NCI-H510A (cell line): ENCODE data around the gene TMEM267.
"Not testable (repeated sequence)": the region's sequence is repeated elsewhere in the genome, so short reads cannot be mapped to it uniquely, and the experiment has no call there.

Experiments
- DNase-seq: peaks from one replicate; lab custom pipeline; 2025; lab: John Stamatoyannopoulos, UW

Gene TMEM267, protein sequence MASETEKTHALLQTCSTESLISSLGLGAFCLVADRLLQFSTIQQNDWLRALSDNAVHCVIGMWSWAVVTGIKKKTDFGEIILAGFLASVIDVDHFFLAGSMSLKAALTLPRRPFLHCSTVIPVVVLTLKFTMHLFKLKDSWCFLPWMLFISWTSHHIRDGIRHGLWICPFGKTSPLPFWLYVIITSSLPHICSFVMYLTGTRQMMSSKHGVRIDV

GRCh38 chr5:43483298-43484105 lies at the start of gene TMEM267:
Gene TMEM267 (minus strand): TSS chr5:43483865. CDS start chr5:43453969, 29,896 bp downstream.
- peak; percentile 93 for DNase-seq

DNA sequence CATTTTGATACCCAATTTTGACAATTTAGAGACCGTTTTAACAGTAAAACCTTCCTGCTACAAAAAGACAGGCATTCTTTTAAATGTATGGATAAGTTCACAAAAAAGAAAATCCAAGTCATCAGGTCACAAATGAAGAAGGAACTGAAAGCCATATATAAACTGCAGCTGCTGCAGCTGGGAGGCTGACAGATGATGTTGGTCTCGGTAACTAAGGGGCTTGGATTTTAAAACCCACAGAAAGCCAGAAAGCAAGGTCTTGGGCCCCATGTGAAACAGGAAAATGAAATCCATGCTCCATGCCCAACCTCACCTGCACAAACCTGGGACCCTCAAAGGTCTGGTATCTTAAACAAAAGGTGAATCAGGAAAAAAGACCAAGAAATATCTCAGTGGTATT lies 47.0 kb upstream of the TMEM267 start:
- DNase-seq, result no peak

DNA sequence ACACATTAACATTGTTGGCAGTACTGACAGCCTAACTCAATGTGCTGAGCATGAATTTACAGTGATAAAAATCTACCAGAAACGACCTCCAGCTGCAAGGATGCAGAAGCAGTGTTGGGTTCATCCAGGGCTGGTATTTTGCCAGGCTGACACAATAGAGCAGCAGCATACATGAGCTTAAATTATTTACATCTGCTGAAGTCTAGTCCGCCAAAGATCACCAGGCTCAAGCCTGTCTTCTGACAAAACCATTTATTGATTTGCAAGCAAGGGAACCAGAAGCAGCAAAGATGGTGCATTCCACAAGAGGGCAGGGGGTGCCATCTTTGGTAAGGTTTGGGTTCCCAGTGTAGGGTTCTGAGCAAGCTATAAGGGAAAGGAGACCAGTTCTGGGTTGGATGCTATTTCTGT lies 40.0 kb upstream of the TMEM267 start:
- DNase-seq, result no peak

DNA sequence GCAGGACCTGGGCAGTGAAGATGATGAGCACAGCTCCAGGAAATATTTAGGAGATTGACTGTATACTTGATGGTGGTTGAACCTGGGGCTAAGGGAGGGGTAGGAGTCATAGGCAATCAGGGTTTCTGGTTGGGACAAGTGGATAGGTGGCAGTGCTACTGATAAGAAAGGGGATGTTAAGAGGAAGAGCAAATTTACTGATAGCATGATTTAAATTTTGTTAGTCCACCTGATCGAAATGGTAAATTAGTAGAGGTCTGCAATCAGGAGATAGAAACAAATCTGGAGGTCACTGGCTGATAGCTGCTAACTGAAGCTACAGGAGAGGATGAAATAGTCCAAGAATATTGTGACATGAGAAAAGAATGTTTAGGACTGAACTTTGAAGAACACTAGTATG lies 37.0 kb upstream of the TMEM267 start:
- DNase-seq, result no peak

- DNase-seq, result no peak
Measured at GRCh38 chr5:43515678-43516048, 32.0 kb upstream of the TMEM267 start.

DNA sequence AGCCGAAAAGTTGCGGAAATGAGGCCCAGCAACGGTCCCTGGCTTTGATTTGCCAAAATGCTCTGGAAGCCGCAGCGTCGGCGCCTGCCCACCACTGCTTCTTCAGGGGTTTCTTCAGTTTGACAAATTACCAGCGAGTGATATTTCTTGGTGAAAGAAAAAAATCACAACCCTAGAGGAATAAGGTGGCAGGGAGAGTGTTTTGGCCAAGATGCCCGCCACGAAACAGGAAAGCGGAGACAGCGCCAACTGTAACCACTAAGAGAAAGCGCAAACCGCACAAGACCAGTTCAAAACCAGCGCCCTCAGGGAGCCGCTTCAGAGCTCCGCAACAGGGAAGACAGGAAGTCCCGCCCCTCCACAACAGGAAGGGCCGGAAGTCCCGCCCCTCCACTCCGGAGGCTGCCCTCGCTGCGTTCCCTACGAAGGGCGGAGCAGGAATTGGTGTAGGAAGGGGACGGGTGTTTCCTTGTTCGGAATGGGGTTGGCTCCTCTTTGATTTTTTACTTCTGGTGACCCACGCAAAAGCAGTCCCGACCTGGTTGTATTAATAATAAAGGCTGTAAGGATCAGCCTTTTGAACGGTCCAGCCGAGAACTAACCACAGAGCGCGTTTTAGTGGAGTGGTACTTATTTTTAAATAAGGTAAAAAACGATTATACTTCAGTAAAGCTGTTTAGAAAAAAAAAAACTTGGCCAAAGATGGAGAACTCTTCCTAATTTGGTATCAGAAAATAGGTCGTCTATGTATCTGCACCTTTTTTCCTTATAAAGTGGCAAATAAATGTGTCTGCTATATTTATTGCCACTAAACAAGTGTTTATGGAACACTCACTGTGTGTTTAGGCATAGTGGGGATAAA lies 31.4 kb upstream of the TMEM267 start, which contains the start of gene C5orf34:
Gene C5orf34, minus strand, starts transcription at position 333 of the 862 bp plus-strand sequence. CDS start 5,809 bp downstream, outside the sequence.
- peak; percentile 96 for DNase-seq

DNA sequence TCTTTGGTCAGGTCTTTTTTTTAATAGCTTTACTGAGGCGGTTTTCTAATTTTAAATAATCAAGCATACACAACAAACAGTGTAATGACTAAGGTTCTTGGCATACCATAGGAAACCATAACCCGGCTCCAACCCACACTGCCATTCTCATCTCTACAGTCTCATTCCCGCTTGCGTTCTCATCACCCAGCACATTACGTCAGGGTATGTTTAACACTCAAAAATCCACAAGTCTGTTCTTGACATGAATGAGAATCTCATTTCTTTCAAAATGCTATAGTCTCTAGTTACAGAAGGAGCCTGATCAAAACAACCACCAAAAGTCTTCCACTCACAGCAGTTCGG lies 30.8 kb upstream of the TMEM267 start:
- DNase-seq, result no peak

- DNase-seq, result no peak
Measured at GRCh38 chr5:43514025-43514424, 30.4 kb upstream of the TMEM267 start.

DNA sequence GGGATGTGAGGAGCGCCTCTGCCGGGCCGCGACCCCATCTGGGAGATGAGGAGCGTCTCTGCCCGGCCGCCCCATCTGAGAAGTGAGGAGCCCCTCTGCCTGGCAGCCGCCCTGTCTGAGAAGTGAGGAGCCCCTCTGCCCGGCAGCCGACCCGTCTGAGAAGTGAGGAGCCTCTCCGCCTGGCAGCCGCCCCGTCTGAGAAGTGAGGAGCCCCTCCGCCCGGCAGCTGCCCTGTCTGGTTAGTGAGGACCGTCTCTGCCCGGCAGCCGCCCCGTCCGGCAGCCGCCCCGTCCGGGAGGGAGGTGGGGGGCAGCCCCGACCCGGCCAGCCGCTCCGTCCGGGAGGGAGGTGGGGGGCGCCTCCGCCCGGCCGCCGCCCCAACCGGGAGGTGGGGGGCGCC lies 27.4 kb upstream of the TMEM267 start:
- DNase-seq, result not testable (repeated sequence)

DNA sequence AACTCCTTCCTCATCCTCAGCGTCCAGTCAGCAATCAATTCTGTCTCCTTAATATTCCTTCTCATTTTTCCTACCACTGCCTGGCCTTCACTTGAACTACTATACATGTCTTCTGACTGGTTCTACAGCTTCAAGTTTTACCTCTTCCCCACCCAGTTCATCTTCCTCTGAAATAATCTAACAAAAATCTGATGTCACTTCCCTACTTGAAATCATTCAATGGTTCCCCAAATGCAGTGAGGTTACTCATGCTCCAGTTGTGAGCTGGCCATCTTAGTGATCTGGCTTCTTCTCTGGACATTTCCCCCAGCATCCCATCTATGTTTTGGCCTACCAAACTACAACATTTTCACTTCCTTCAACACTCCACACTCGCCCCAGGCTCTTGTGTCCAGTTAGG lies 14.9 kb upstream of the TMEM267 start:
- no peak for DNase-seq

GRCh38 chr5:43497311-43498104 lies 13.8 kb upstream of the TMEM267 start:
- DNase-seq, result no peak

GRCh38 chr5:43491326-43491725 lies 7.7 kb upstream of the TMEM267 start:
- DNase-seq, result no peak

GRCh38 chr5:43486353-43486752 lies 2.7 kb upstream of the TMEM267 start:
- DNase-seq, result no peak

GRCh38 chr5:43485406-43485805 lies 1.7 kb upstream of the TMEM267 start:
- DNase-seq, result no peak

DNA sequence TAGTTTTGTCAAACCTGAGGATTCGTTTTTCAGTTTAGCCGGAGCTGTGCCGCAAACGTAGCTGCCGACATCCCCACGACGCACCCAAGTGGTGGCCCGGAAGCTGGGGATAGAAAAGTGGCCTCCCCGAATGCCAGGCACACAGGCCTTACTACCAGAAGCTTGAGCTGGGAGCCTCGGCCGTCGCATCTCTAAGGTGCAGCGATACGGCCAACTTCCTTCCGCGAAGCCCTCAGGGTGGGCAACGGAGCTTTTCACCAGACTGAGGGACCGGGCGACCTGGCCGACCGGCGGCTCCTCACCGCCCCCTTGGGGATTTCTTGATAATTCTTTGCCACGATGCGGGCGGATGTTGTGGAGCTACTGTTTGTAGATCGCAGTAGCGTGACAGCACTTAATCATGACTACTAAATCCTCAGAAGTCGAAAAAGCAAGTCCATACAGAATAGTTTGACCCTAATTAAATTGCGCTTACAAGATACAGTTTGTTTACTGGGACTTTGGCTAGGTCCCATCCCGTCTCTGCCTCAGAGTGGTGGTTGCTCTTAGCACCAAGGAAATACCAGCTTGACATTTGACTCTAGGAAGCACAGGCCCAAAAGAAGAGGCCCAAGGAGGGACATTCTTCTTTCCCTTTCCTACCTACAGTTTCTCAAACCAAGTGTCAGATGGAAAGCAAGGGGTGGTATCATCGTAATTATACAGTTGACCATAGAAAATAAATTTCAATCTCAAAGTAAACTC lies 613 bp upstream of the TMEM267 start:
- DNase-seq, result peak; percentile 84

DNA sequence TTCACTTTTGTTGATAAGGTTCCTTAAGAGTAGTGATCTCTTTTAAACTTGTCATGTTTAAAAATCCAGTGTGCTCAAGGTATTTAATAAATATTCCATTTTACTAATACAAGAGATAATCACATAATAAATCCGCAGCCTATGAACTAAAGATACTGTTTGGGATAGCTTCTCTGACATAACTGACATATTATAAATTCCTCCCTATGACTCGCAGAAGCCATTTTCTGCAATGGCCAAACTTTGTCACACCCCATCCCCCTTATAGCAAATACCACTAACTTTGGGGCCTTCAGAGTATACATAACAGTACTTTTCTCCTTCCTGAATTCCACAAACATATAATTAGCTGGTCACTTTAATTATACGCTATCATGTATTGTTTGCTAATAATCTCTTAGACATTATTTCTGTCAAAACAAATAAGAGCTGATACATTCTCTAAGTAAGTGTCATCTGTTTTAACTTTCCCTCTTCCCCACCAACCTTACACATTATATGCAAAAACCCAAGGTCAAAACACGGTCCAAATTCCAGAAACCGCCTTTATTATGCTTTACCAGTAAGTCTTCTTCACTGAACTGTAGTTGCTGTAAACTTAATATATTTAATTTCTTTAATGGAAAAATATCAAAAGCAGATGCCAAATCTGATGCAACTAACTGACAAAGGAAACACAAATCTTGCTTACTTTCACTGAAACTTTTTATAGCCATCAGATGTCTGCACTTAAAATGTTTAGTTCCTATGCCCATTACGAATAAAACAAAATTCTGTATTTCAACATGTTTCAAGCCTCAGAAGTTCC lies 971 bp downstream of the TMEM267 start:
- DNase-seq, result no peak

DNA sequence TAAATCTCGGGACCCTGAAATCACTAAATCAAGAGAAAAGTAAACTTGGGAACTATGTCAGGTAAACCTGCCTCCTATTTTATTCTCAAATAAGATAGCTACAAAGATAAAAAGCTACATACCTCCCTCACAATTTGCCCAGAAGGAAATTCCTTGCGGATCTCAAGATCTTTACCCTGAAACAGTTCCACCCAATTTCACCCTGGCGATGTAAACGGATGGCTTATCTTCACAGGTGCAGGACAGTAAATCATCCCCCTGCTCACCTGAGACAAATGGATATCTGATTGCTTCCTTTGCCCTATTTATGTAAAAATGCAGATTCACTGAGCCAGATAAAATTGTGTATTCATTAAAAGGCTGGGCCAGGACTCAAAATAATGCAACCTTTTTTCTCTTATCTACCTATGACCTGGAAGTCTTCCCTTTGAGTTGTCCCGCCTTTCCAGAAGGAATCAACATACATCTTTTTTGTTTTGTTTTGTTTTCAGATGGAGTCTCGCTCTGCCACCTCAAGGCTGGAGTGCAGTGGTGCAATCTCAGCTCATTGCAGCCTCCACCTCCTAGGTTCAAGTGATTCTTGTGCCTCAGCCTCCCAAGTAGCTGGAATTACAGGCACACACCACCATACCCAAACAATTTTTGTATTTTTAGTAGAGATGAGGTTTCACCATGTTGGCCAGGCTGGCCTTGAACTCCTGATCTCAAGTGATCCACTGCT lies 13.8 kb downstream of the TMEM267 start:
- DNase-seq, result no peak

GRCh38 chr5:43467100-43467499 lies 16.6 kb downstream of the TMEM267 start:
- no peak for DNase-seq

DNA sequence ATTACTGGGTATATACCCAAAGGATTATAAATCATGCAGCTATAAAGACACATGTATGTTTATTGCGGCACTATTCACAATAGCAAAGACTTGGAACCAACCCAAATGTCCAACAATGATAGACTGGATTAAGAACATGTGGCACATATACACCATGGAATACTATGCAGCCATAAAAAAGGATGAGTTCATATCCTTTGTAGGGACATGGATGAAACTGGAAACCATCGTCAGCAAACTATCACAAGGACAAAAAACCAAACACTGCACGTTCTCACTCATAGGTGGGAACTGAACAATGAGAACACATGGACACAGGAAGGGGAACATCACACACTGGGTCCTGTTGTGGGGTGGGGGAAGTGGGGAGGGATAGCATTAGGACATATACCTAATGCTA lies 18.2 kb downstream of the TMEM267 start:
- DNase-seq, result not testable (repeated sequence)

GRCh38 chr5:43461066-43461465 lies 22.6 kb downstream of the TMEM267 start:
- DNase-seq, result no peak
